Fibroblast of skin of right biceps (primary cell): ENCODE measurements around the gene PASK.

ENCODE experiments used
- DNase-seq: peaks from one replicate; pipeline ENCODE4 v3.0.0-alpha.2; 2013

Gene PASK

DNA sequence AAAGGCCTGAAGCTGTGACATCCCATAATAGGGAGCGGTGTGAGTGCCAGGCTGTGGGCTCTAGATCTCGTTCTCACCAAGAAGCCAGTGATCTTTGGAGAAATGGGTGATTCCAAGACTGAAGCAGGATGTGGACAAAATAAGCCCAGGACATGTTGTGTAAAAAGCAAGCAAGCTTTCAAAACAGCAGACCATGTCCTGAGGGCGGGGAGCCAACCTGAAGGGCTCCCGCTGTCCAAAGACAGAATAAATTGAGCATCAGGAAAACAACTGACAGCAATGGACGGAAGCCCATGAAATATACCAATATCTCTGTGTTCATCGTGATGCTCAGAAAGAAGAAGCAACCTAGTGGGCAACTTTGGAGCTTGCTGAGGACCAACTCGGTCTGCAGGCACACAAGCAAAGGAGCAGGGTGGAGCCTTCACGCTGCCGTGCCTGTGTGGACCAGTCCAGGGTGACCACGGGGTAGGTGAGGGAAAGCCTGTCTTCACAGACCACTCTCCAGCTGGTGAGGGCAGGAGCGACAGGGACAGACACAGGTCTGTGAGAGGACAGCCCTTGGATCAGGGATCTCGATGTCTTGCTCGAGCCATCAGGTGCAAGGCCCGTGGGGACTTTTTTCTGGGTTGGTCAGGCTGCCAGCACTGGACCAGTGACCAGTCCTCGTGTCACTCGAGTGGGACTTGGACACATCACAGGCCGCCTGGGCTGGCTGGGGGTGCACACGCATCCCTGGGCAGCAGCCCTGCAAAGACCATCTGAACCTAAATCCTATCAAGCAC lies 68.7 kb downstream of the PASK start:
- DNase-seq, result no peak

DNA sequence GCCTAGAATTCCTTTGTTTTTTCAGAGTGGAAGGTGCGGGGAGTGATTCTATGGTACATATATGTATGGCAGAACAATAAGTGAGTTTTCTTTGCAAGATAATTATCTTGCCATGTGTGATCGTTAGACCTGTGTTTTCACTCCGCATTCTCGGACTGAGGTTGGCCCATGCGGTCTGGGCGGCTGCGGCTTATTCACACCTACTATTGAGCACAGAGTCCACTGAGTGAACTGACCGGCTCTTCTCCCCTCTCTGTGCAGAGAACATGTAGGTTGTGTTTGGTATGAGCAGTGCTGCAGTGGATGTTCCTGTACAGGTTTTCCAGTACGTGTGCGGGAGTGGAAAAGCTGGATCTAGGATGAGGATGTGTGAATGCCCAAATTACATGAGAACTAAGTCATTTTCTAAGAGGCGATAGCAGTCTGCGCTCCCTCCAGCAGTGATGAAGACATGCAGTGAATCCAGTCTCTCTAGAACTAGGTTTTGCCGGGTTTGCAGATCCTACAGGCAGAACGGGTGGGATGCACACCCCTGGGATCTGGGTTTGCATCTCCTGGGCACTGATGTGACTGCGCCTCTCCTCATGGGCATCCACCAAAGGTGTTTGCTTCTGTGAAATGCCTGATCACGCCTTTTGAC lies 74.3 kb downstream of the PASK start:
- no peak for DNase-seq

DNA sequence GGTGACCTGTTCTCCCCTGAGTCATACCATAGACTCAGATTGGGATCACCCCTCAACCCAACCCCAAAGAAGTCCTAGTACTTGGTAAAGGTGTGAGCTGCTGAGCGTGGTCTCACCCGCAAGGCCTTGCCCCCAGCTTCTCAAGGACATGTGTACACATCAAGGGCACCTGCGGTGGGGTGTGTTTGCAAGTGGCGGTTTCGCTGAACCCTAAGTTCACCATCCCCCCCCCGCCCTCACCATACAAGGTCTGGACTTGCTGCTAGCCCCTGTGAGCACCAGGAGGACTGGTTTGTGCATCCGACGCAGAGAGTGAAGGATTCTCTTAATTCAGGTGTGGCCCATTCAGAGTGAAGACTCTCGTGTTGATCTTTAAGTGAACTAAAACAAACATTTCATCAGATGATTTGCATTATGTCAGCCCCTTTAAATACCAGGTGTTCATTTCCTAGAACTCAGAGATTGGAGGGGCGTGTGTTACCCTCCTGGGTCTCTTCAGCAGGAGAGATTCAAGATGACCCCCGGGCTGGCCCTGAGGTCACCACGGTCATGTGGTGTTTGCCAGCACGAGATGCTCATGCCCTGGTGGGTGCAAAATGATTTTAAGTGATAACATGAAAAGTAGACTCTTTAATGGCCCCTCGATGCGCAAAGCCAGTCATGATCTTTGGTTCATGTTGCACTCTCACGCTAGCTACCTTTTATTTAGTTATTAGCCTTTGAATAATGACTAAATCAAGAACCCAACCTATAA lies 75.0 kb downstream of the PASK start:
- DNase-seq, result no peak

DNA sequence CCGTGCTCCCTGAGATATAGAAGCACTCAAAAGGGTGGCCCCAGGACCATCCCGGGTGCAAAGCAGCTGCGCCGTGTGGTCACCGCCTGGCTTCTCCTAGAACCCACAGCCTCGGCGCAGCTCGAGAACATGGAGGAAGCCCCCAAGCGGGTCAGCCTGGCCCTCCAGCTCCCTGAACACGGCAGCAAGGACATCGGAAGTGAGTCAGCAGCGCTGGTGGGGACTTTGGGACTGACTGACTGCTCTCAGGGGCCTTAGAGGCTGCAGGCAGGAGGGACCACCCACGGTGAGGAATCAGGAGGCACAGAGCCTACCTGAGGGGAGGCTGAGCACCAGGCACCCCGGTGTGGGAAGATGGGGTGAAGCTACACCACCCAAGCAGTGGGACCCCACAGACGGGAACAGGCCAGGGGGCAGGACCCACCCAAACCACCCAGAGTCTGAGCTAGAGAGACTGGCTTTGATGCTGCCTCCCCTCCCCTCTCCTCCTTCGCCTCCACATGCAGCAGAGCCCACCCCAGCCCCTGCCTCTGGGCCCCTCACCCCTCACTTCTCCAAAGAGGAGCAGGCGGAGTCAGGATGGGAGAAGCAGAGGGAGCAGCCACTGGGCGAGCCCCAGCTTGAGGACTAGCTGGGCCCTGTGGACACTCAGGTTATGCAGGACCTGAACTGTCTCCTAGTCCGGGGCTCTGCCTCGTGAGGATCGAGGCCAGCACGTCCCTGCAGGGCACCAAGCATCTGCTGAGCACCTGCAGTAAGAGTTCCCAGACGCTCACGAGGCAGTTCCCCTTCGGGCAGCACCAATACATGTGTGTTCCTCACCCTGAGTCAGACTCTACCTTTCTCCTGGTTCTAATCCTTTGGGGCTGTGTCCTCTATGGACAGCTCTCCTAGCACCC lies 75.9 kb downstream of the PASK start:
- DNase-seq, result peak; percentile 7

DNA sequence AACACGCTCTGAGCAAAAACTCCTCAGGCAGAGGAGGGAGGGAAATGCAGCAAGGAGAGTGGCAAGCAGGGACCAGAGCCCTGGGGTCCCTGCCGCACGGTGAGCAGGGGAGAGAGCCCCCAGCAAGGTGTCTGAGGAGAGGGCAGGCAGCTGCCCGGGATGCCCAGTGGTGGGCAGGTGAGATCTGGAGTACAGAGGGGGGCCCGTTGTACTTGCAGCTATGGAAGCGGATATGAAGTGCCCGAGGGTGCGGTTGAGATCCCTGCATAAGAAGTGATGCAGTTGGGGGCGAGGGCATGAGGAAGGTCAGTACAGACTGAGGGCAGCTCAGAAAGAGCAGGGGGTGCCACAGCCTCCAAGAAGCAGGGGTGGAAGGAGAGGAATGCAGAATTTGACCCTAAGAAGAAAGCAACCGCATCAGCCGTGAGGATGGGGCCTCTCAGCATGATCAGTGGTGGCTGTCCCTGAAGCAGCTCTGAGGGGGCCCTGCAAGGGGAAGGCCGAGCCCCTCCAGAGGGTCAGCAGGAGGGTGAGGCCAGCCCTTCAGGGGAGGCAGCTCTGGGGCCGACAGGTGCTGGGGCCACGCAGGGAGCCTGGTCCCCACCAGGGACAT lies 76.6 kb downstream of the PASK start:
- no peak for DNase-seq

DNA sequence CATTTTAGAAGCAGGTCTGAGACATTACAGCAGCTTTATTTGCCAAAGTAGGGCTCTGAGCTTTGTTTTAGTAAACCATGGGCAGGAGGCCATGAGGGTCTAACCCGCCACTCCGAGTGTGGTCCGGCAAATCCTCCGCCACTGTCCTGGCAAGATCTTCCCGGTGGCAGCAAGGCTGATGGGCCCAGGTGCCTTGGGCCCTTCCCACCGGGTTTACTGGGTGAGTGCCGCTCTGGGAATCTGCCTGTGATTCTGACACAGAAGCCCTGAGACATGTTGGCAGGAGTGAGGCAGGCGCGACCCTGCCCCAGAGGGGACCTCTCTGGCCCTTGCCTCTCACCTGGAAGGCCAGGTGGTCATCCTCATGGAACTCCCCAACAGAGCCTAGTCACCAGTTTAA lies 77.1 kb downstream of the PASK start:
- no peak for DNase-seq

DNA sequence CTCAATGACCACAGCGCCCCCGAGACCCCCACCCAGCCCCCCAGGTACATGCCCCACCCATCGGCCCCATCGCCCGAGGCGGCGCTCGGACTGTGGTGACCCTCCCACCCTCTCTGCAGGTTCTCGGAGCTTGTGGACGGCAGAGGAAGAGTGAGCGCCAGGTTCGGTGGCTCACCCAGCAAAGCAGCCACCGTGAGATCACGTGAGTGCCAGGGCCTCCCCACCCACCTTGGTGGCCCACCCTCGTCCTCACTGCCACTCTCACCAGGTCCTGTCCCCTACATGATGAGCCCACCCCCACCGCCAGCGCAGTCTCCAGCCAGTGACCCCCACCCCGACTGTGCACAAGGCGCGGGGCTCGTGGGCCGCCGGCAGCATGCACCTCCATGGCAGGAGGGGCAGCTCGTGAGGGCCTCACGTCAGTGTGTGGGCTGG lies 77.6 kb downstream of the PASK start:
- no peak for DNase-seq

DNA sequence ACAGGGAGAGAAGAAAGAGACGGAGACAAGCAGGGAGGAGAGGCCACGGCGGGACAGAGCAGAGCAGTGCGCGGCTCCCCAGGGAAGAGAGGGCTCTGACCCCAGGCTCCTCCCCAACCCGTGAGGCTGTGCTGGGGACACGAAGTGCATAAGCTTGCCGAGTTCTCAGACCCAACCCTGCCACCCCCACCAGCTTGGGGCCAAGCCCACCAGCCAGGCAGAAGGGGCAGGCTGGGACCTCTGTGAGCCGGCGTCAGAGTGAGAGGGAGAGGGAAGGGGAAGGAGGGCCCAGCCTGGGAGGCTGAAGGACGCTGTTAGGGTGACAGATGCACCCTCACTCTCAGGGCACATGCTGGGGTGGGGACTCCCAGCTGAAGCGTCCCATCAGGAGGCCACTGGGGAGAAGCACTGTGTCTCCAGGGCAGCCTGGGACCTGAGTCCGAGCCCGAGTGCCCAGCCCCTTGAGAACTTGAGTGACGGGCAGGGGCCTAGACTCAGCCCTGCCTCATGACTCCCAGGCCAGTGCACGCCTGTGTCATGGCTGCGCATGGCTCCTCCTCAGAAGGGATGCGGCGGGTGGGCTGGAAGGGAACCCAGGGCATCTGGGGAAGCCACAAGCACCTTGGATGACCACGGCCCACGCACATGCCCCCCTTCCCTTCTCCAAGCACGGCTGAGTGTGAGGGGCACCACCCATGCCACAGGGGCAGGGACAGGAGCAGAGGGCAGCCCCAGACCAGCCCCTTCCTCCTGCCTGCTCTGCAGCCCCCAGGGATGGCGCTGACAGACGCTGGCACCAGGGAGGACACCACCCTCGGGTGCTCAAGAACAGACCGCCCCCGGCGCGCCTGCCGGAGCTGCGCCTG lies 78.2 kb downstream of the PASK start:
- no peak for DNase-seq

DNA sequence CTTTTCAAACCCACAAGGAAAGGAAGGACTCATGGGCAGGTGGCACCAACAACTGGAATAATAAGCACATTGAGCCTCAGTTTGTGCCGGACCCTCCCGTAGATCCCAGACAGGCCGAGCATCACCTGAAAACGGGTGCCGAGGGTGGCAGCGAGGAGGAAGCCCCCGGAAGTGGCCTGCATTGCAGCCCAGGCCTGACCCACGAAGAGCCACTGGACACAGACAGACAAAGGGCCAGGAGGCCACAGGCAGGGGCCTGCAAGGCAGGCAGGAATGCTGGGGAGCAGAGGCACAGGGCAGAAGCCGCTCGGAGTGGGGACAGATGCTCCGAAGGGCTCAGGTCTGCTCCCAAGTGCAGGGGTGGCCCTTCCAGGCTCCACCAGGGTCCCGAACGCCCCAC lies 78.9 kb downstream of the PASK start:
- DNase-seq, result no peak

DNA sequence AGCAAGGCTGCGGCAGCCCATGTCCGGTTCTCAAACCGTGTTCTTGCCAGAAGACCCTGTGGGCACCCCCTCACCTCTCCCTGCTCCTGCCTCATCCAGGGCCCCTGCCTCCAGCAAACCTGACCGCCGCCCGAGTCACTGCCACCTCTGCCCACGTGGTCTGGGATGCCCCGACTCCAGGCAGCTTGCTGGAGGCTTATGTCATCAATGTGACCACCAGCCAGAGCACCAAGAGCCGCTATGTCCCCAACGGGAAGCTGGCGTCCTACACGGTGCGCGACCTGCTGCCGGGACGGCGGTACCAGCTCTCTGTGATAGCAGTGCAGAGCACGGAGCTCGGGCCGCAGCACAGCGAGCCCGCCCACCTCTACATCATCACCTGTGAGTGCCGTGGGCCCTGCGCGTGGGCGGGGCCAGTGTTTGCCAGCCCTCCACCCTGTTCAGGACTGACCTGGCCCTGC lies 79.4 kb downstream of the PASK start:
- no peak for DNase-seq

DNA sequence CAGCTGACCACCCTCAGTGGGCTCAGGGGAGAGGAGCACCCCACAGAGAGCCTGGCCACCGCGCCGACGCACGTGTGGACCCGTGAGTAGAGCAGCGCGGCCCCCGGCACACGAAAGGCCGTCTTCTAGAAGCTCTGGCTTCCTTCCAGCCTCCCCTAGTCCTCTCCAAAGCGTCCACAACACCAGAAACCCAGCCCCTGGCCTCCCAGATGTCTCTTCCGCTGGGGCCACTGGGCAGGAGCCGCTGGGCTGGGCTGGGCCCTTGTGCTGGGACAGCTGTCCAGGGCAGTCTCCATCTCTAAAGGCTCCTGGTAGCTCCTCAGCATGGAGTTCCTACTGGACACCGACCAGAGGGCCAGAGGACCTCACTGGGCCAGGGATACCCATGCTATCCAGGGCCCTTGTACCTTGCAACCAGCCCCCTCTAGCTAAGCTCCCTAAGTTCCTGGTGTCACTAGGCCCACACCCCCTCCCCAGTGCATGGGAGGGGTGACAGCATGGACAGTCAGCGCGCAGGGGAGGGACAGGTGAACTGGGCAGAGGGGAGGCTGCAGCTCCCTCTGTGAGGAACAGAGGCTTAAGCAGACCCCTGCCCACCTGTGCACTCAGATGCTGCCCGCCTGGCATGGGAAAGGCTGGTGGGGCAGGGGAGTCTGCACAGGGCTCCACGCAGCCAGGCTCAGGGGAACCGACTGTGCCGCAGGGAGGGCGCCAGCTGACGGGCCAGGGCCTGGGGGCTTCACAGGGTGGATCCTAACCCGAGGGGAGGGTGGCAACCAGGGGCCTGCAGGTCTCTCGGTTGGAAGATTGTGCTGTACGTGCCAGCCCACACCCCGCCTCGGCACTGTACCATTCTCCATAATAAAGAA lies 80.1 kb downstream of the PASK start:
- DNase-seq, result no peak

DNA sequence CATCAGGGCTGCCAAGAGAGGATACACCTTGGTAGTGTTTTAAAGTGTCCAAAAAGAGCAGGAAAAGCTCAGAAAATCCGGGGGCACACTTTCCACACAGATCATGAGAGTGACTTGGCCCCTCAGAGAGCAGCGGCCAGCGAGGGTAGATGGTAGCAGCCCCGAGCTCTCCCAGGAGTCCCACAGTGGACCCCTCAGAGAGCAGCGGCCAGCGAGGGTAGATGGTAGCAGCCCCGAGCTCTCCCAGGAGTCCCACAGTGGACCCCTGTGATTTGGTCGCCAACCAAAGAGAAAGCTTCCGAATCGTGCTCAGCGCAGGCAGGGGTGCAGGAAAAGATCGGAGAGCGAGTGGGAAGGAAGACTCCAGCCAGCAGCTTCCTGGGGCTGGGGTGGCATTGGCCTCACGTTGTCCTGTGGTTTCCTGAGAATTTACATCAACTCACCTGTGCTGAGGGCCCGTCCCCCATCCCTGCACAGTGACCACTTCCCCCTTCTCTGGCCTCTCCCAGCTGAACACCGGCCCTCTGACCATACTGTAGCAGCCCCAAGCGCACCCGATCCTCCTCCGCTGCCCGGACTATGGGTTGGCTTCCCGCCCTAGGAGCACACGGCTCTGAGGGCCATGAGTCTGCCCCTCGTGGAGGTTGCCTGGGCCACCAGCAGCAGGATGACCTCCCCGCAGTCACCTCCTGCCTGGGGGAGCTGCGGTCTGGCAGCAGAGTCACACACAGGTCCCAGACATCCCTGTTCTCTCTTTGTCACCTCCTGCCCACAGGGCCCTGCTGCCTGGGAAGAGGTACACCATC lies 80.9 kb downstream of the PASK start:
- DNase-seq, result no peak

DNA sequence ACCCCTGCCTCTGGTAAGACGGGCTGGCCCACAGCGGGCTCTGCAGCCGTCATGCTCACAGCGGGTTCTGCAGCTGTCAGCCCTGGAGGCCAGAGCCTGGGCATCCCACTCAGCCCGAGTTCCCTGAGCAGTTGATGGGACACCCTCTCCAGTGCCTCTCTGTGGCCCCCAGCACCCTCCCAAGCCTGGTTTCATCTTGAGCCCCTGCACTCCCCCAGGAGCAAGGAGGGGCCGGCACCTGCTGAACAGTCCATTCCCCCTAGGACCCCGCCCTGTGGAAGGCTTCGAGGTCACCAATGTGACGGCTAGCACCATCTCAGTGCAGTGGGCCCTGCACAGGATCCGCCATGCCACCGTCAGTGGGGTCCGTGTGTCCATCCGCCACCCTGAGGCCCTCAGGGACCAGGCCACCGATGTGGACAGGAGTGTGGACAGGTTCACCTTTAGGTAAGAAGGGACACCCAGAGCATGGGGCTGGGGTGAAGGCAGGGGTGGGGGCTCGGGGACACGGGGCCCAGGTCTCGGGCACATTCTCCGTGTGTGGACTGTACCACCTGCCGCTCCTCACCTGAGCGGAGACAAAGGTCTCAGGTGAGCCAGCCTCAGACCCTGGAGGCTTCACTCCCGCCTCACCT lies 81.7 kb downstream of the PASK start:
- no peak for DNase-seq

DNA sequence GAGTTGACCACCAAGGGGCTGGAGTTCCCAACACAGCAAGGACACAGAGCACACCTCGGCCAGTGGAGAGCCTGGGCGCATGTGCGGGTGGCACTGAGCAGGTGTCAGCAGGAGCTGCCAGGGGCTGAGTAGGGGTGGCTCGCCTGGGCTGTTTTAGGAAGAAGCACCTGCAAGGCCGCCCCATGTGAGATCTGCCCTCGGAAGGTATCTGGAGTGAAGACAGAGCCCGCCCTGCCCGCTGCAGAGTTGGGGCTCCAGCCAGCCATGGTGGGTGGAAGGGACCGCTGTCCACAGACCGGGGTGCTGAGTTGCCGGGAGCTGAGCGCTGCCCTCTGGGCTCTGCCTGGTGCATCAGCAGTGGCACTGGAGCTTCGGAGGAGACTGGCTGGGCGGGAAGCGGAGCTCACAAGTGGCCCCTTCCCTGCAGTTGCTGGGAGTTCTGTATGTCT lies 82.4 kb downstream of the PASK start:
- DNase-seq, result no peak

DNA sequence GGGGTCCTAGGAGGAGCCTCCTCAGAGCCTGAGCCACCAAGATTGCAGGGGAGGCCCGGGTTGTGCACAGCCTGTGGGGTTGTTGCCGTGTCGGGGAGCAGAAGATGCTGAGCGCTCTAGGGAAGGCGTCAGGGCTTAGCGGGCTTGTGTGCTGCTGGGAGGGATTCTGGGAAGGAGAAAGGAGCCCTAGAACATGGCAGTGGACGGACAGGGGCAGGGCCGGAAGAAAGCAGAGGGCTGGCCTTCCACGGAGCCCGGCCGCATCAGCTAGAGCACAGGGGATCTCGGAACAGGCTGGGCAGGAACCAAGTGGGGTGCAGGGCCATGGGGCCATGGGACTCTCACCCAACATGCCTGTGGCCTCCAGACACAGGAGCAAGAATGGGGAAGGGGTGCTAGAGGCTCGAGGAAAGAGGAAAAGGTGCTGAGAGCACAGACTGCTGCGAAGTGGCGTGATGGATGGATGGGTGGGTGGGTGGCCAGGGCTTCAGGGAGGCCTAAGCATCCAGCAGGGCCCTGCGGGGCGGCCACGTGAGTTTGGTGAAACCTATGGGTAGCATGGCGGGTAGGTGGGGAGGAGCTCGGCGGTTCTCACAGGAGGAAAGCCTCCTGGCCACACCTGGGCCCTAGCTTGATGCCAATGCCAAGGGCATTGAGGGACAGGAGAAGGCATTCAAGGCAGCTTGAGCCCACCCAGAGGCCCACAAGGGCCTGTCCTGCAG lies 82.9 kb downstream of the PASK start:
- DNase-seq, result no peak

DNA sequence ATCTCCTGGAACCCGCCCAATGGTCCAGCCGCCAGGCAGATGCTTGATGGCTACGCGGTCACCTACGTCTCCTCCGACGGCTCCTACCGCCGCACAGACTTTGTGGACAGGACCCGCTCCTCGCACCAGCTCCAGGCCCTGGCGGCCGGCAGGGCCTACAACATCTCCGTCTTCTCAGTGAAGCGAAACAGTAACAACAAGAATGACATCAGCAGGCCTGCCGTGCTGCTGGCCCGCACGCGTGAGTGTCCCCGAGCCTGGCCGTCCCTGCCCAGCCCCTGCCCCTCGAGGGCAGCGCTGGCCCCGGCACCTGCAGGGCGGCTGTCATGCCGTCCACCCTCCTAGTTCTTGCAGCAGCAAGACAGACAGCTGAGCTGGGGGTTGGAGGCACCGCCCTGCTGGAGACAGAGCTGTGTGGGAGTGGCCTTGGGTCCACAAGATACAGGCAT lies 83.9 kb downstream of the PASK start:
- DNase-seq, result no peak

DNA sequence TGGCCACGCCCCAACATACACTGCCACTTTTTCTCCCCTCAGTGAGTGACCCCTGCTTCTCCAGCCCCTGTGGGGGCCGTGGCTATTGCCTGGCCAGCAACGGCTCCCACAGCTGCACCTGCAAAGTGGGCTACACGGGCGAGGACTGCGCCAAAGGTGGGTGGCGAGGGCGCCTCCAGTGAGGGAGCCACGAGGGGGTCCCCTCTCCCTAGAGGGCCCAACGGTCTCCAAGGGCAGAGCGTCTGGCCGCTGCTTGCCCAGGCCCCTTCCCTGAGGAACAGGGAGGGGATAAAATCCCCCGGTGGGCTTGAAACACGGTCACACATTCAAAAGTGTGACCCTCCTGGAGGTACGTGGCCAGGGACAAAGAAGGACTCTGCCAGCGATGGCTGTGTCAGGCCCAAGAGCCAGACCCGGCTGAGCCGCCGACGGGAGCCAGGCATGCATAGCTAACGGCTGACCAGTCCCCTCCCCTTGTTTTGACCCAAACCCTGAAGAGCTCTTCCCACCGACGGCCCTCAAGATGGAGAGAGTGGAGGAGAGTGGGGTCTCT lies 84.4 kb downstream of the PASK start:
- no peak for DNase-seq
